NK-92 treated with Interleukin-12 subunit alpha and Interleukin-12 subunit beta, amount 100 ng/mL, for 24 hours (cell line): Measurements from ENCODE around the gene ADARB1.
A peak's percentile ranks its signal among the peaks of the same experiment; 100 is the strongest.
"Not testable (repeated sequence)": the region's sequence is repeated elsewhere in the genome, so short reads cannot be mapped to it uniquely, and the experiment has no call there.

ENCODE experiments used
- DNase-seq: peaks from one replicate; lab custom pipeline; 2025; lab: John Stamatoyannopoulos, UW

ADARB1 gene

DNA sequence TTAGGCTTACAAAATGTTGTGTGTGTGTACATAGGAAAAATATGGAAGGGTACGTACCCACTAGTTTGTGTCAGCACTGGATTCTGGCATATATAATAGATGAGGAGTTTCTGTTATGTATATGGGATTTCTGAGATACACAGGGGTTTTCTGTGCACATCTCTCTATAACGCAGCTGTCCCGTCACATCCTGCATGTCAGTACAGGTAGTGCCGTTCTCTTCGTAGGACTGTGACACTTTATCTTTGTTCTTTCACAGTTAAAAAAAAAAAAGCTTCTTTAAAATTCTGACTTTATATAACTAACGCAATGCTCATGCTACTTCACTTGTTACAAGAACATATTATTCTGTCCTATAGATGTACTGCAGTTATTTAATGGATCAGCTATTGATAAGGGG, 42.9 kb downstream of the ADARB1 start:
- no peak for DNase-seq

DNA sequence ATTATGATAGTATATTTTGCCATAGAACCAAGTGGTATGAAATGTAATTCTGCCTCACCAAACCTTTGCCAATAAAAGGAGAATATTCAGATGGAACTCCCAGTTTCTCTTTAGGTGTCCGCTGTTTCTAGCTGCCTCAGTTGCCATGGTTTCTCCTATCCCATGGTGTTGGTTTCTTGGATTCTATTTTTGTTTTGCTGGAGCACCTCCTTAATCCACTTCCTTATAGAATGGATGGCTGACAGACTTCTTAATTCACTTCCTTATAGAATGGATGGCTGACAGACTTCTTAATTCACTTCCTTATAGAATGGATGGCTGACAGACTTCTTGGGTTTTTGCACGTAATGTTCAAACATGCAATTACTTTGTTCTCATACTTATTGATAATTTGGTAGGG, 43.7 kb downstream of the ADARB1 start:
- DNase-seq = no peak

DNA sequence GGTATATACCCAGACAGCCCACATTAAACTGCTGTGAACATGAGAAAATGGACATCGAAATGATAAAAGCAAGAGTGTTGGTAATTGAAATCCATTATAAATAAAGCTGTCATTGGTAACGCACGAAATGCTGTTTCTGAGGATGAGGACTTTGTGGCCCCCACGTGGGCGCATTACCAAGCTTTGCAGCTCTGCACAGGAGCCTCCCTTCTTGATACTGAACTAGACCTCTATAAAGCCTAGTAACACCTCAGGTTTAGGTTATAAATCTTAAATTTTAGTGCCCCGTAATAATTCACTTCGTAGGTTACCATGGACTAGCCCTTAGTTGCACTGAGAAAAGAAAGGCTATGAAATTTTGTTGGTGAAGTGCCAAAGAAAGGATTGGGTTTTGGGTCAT, 45.4 kb downstream of the ADARB1 start:
- no peak for DNase-seq

DNA sequence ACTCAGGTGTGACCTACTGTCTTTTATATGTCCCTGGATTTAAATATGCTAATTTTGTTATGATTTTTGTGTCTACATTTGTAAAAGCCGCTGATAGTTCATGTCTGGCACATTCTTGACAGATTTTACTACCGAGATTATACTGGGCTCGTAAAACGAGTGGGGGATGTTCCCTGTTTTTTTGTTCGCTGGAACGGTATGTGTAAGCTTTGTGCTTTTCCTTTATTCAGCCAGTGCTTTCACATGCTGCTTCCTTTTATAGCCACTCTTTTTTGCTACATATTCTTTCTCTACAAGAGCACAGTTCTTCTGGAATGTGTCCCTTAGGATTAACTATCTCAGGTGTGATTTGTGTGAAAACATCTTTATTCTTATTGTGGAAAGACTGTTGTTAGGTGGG, 46.6 kb downstream of the ADARB1 start:
- DNase-seq = no peak

DNA sequence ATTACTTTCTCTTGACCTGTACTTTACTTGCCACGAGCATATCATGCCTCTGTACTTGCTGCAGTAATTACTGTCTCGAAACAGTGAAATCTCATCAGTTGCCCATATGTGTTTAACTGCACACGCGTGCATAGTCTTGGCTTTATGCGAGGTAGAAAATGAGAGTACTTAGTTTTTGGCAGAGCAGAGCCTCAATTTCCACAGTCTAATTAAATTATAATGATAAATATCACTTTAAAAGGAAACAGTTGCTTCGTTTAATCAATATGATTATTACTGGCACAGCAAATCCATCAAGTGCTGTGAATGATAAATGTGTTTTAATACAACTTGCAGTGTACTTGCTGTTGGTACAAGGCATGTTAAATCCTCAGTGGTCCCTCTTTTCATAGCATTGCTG, 47.6 kb downstream of the ADARB1 start:
- no peak for DNase-seq

DNA sequence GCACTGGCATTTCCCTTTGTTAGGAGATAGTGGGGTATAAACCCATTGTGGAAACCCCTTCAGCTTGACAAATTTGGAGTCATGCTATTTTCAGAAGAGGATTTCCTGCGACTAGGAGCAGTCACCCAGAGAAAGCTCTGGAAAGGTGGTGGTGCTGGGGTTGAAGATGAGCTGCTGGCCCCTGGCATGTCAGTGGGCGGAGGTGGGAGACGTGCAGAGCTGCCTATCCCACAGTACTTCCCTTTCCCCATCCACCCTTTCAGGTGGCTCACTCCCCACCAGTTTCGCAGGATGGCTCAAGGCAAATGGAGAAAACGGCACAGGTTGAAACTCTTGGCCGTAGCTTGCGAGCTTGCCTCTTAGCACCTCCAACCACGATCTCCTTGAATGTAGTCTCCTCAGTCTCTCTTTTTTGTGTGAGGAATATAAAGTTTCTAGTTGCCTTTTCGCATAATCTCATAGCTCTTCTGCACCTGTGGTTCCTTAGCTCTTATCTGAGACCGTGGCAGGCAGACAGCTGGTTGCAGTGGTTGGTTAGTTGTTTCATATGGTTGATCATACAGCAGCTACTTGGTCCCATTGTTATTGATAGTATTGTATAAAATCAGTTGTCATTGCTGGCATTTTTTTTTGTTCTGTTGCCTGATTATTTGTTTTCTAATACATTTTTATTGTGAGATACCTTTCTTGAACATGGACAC, 48.2 kb downstream of the ADARB1 start:
- DNase-seq = no peak

DNA sequence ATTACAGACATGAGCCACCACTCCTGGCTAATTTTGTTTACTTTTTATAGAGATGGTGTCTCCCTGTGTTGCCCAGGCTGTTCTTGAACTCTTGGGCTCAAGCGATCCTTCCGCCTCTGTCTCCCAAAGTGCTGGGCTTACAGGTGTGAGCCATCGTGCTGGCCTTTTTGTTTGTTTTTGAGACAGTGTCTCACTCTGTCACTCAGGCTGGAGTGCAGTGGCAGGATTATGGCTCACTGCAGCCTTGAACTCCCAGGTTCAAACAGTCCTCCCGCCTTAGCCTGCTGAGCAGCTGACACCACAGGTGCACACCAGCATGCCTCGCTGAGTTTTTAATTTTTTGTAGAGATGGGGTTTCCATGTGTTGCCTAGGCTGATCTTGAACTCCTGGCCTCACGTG, 49.1 kb downstream of the ADARB1 start:
- DNase-seq = no peak

DNA sequence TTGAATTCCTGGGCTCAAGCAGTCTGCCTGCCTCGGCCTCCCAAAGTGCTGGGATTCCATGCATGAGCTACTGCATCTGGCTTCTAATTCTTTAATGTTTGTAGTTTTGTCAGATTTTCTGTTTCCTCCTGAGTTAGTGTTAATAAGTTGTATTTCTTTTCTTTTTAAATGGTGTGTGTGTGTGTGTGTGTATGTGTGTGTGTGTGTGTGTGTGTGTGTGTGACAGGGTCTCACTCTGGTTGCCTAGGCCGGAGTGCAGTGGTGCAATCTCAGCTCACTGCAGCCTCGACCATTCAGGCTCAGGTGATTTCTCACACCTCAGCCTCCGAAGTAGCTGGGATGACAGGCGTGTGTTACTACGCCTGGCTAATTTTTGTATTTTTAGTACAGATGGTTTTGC, 50.2 kb downstream of the ADARB1 start:
- DNase-seq = no peak

DNA sequence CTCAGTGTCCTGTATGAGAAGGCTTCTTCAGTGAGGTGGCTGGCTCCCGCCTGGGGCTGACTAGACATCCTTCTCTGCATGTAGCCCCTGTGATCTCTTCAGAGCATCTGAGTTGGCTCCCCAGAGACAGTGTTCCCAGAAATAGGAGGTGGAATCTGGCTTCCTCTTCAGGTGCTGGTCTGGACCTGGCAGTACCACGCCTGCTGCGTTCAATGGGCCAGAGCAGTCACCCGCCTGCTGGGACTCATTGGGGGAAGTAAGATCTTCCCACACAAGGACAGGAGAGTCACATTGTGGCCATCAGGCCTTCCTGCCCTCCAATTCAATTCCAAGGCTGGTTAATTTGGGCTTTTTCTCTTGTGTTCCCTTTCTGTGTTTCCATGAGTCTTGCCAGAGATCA, 51.0 kb downstream of the ADARB1 start:
- DNase-seq = no peak

DNA sequence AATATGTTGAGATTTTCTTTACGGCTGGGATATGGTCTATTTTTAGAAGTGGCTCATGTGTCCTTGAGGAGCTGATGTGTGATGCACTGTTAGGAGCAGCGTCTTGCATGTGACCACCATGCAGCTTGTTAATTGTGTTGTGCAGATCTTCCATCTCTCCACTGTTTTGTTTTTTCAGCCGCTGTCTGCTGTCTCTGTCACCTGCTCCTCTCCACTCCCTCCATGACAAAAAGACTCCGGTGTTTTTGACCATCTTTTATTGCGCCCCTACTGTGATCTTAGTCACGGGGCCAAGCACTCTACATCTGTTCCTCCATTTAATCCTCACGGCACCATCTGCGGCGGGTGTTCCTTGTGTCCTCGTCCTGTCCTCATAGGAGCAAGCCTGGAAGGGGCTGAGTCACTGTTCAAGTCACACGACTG, 51.8 kb downstream of the ADARB1 start:
- DNase-seq = no peak

DNA sequence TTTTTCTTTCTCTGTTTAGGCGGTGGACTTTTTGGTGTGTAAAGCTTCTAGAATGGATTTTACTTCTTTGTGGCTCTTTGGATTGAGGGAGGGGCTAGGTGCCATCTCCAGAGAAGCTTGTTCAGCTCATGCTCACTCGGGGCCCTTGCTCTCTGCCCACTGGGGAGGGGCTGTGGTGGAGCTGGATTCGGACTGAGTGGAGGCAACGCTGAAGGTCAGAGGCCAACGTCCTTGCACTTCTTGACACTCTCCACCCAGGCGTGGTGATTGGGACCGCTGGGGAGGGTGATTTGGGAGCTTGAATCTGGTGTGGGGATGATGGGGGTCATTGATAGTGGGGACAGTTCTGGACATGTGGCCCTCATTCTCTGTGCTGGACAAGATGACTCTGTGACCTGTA, 52.6 kb downstream of the ADARB1 start:
- DNase-seq = no peak

DNA sequence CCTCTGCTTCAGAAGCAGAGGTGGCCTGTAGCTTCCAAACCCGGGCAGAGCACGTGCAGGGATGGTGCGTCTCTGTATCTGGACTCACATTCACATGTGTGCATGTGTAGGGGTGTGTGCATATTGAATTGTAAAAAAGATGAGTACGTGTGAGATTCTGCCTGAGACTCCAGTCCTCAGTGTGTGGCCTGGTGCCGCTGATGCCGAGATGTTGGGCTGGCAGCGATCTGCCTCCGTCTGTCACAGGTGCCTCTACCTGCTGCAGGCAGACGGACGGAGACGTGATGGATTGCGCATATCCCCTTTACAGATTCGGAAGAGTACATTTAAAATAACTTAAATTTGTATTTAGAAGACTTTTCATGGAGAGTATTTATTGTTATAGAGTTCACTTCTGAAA, 53.6 kb downstream of the ADARB1 start:
- no peak for DNase-seq

DNA sequence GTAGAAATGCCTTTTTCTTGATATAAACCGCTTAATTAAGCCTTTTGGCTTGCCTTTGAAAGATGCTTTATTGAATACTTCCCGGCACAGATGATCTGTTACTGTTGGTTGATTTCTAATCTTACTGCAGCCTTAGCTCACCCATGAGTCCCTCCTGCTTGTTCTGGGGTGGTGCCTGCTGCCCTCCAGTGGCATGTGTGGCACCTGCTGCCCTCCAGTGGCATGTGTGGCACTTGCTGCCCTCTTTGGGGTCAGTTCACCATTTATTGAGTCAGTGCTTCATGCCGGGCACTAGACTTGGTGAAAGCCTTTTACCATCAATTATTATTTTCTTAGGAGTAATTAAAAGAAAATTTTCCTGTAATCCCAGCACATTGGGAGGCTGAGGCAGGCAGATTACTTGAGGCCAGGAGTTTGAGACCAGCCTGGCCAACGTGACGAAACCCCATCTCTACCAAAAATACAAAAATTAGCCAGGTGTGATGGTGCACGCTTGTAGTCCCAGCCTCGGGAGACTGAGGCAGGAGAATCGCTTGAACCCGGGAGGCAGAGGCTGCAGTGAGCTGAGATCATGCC, 54.3 kb downstream of the ADARB1 start:
- peak; percentile 60 for DNase-seq

DNA sequence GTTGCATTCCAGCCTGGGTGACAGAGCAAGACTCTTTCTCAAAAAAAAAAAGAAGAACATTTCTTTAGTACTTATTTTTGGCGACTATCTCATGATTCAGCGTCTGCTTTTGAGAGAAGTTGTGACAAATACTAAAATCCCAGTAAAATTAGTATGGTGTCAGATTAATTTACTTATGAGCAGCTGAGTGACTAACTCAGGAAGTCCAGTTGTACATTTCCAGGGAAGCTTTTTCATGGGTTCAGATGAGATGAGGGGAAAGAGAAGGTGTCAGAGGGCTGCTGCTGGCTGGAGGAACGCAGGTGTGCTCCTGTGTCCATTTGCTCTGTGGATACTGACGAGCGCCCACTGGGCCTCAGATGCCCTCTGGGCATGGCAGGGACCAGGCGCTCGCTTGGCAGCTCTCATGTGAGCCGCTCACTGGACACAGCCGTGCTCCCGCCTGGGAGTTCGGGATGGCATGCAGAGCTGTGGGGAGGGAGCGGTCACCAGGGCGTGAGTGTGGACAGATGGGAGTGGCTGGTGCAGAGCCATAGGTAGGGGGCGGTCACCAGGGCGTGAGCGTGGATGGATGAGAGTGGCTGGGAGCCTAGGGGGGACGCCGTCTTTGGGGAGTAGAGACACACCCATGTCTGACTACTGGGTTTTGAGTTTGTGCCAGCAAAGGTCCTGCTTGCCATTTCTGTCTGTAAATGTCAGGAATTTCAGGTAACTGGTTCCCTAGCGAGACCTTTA, 55.0 kb downstream of the ADARB1 start:
- no peak for DNase-seq

DNA sequence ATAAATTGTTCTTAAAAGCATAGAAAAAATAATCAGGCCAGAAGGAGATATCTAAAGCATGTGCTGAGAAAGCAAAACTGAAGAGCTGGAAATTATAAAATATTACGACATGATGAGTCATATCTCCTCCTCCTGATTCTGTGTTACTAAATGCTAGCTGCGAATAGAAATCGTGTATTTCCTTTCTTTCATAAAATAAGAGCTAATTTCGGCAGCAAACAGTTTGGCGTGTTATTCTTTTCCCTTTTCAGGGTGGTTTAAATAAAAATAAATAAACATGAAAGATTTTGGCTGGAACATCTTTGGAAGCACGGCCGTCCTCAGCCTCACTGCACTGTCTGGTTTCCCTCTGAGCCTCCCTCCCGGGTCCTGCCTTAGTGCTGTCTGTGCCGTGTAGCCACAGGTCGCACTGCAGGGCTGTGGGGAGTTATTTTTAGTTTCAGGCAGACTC, 56.0 kb downstream of the ADARB1 start:
- DNase-seq = peak; percentile 27

DNA sequence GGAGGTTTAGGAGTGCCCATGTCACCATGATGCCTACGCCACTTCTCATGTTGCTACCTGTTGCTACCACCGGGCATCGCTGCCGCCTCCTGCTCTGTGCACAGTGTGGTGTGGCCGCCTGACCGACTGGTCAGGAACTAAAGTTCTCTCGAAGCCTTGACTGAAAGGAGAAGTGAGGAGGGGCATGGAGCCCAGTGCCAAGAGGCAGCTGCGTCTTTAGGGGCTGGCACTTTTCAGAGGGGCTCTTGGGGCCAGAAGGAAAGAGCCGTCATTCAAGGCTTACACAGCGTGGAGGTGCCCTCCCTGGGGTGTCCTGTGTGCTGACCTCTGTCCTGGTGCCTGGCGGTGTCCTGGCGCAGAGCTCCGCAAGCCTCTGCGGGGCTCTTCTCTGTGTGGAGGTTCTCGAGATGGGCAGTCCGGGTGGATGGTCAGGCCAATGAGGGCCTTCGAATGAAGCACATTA, 57.2 kb downstream of the ADARB1 start:
- no peak for DNase-seq

DNA sequence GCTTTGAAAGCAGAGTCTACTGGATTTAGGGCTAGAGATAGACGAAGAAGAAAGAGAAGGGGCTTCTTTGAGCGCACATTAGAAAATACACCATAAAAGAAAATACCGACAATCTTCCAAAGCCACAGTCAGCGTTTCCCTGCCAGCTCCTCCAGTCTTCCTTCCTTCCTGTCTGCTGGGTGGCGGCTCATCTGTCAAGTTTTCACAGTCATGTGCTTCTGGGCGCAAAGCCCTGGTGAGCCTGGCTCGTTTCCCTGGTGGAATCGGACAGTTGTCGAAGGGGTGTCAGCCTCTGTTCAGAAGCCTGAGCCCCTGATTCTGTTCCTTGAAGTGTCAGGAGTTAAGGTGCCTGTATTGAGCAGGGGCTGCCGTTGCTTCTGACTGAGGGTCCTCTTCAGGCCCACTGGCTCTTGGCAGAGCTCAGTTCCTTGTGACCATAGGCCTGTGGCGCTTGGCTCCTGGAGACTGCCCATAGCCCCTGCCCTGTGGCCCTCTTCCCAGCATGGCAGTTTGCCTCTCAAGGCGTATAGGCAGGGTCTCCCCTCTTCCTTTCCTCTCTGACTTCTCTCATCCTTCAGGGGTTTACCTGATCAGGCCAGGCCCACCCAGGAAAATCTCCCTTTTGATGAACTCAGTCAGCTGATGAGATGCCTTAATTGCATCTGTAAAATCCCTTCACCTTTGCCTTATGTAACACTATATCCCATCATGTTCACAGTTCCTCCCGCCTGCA, 58.6 kb downstream of the ADARB1 start:
- DNase-seq = no peak

DNA sequence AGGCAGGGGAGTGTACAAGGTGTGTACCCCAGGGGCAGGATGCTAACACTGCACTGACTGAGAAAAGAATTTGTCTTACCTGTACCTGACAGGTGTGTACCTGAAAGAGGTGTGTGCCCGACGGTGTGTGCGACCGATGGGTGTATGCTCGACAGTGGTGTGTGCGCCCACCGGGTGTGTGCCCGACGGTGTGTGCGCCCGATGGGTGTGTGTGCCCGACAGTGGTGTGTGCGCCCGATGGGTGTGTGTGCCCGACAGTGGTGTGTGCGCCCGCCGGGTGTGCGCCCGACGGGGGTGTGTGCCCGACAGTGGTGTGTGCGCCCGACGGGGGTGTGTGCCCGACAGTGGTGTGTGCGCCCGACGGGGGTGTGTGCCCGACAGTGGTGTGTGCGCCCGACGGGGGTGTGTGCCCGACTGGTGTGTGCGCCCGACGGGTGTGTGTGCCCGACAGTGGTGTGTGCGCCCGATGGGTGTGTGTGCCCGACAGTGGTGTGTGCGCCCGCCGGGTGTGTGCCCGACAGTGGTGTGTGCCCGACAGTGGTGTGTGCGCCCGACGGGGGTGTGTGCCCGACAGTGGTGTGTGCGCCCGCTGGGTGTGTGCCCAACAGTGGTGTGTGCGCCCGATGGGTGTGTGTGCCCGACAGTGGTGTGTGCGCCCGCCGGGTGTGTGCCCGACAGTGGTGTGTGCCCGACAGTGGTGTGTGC, 59.3 kb downstream of the ADARB1 start:
- DNase-seq = not testable (repeated sequence)

DNA sequence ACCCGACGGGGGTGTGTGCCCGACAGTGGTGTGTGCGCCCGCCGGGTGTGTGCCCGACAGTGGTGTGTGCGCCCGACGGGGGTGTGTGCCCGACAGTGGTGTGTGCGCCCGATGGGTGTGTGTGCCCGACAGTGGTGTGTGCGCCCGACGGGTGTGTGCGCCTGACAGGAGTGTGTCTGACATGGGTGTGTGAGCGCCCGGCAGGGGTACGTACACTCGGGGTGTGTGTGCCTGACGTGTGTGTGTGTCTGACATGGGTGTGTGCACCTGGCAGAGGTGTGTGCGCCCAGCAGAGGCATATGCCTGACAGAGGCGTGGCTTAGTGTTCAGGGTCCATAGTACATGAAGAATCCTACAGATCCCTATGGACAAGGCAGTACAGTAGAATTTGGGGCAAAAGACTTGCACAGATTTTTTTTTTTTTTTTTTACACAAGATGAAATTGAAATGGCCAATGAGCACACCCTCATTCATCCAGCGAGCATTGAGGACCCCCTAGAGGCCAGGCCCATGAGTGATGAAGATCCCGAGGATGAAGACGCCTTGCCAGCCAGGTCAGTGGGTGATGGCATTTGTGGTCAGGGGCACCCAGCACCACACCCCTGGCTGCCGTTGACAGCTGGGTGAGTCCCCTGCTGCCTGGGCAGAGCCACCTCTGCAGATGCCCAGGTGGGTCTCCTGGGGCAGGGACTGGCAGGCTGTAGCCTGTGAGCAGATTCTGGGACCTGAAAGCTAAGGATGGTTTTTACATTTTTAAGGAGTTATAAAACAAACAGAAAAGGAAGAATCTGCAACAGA, 60.1 kb downstream of the ADARB1 start:
- no peak for DNase-seq

DNA sequence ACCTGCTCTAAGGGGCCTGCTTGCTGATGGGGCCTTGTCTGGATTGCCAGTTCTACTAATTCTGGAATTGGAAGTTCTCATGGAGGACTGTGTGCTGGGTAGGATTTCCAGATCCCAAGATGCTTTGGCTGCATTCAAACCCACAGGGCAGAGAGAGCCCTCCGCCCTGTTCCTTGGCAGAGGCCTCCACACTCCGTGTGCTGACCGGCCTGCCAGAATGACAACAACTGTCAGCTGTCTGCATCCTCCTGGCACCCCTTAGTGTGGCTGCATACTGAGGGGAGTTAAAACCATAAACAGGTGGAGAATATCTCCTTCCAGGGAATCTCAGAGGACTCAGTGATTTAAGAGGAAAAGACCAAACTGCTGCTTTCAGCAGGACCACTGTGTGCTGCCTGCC, 60.7 kb downstream of the ADARB1 start:
- DNase-seq = no peak

DNA sequence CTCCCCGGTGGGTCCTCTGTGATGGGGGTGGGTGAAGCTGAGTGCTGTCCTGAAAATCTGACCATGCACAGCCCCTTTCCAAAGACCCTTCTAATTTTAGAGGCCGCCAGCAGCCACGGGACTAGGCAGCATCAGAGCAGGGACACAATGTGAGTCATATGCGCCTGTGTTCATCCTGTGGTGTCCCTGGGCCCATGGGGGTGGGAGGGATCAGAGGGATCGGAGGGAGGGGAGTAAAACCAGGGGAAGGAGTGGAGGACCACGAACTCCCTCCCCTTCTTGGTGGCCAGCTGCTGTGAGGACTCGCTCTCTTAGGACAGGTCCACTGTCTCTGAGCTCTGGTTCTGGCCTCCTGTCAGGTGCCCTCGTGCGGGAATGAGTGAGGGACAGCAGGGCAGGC, 61.5 kb downstream of the ADARB1 start:
- DNase-seq = no peak
